OCI-LY3 (cell line): ENCODE data around the gene FZD4.

Source experiments
- H2AFZ ChIP-seq: fragments of 200-600, 300-600 bp; shearing (Covaris generic); 2 replicates; pipeline ENCODE4 v1.6.0; 2014; ENCODE audit warnings: antibody characterized with exemption, low read depth, low read length
- H3K27ac ChIP-seq: fragments of 200-600, 300-600 bp; sonication (generic); 2 replicates; pipeline ENCODE4 v1.5.1; 2014; ENCODE audit warnings: mild to moderate bottlenecking, low read length, moderate library complexity, mixed read lengths
- H3K27me3 ChIP-seq: fragments of 200-600, 300-600 bp; sonication (generic); 2 replicates; pipeline ENCODE4 v1.6.1; 2014; ENCODE audit warnings: low read depth, low read length, mixed read lengths
- H3K36me3 ChIP-seq: fragments of 200-600, 300-600 bp; sonication (generic); replicated peaks from 2 replicates; pipeline ENCODE3; 2014; ENCODE audit warnings: low read depth, low read length, mixed read lengths
- H3K4me1 ChIP-seq: fragments of 300-600, 200-600 bp; sonication (generic); 2 replicates; pipeline ENCODE4 v1.6.1; 2014; ENCODE audit warnings: low read length, mixed read lengths
- H3K4me2 ChIP-seq: fragments of 200-600, 300-600 bp; sonication (generic); 2 replicates; pipeline ENCODE4 v1.6.1; 2014; ENCODE audit warnings: low read length, mixed read lengths
- H3K4me3 ChIP-seq: fragments of 300-600, 200-600 bp; sonication (generic); 2 replicates; pipeline ENCODE4 v1.5.1; 2014; ENCODE audit warnings: antibody characterized with exemption, mild to moderate bottlenecking, low read length, moderate library complexity
- H3K79me2 ChIP-seq: fragments of 300-600, 200-600 bp; shearing (Covaris generic); 2 replicates; pipeline ENCODE4 v1.6.1; 2014; ENCODE audit warnings: mild to moderate bottlenecking, low read length, mixed read lengths
- H3K9ac ChIP-seq: fragments of 300-600, 200-600 bp; shearing (Covaris generic); 2 replicates; pipeline ENCODE4 v1.6.0; 2014; ENCODE audit warnings: mild to moderate bottlenecking, low read length, moderate library complexity
- H3K9me3 ChIP-seq: fragments of 200-600, 300-600 bp; shearing (Covaris generic); 2 replicates; pipeline ENCODE4 v1.6.1; 2014; ENCODE audit warnings: low read length, mixed read lengths; ENCODE audit not compliant: insufficient read depth
- H4K20me1 ChIP-seq: fragments of 200-600, 300-600 bp; sonication (generic); 2 replicates; pipeline ENCODE4 v1.6.1; 2016; ENCODE audit warnings: low read length, mixed read lengths; ENCODE audit not compliant: insufficient read depth
- CTCF ChIP-seq: fragments of 200-600, 300-600 bp; sonication (generic); IDR thresholded peaks from 2 replicates; pipeline ENCODE4 v1.5.1; 2014; ENCODE audit warnings: antibody characterized with exemption, low read length, low read depth
- EZH2phosphoT487 ChIP-seq: fragments of 200-600 bp; shearing (Covaris generic); IDR thresholded peaks from 2 replicates; pipeline ENCODE4 v1.6.1; 2018; ENCODE audit warnings: antibody characterized with exemption, mixed run types, low read depth

FZD4 gene

GRCh38 chr11:86987679-86988078 lies 32.5 kb upstream of the FZD4 start:
- H4K20me1 ChIP-seq: no peaks in the 10 kb centered on the region
- H3K79me2 ChIP-seq: no peaks in the 10 kb centered on the region
- H3K9me3 ChIP-seq: no peaks in the 10 kb centered on the region
- H3K27me3 ChIP-seq: peaks cover 16% of the 10 kb centered on the region; the same call in 1 of the 2 replicates
- H2AFZ ChIP-seq: no peak overlapping the region
- H3K4me2 ChIP-seq: no peak overlapping the region
- H3K27ac ChIP-seq: no peak overlapping the region
- no peak overlapping the region for H3K9ac ChIP-seq
- H3K36me3 ChIP-seq: no peaks in the 10 kb centered on the region
- TF ChIP-seq CTCF (no peak), EZH2phosphoT487 (no peak)
- H3K4me1 ChIP-seq: no peaks in the 10 kb centered on the region
- no peak overlapping the region for H3K4me3 ChIP-seq

GRCh38 chr11:86984701-86985100 lies 29.5 kb upstream of the FZD4 start:
- Histone ChIP-seq H3K4me1 (no peaks in the 10 kb centered on the region), H4K20me1 (no peaks in the 10 kb centered on the region), H3K4me3 (no peak overlapping the region), H3K27me3 (peaks cover 7% of the 10 kb centered on the region; the same call in 1 of the 2 replicates), H3K4me2 (no peak overlapping the region), H3K27ac (no peak overlapping the region), H3K79me2 (no peaks in the 10 kb centered on the region), H3K36me3 (no peaks in the 10 kb centered on the region), H2AFZ (no peak overlapping the region), H3K9me3 (no peaks in the 10 kb centered on the region), H3K9ac (no peak overlapping the region)
- no peak for TF ChIP-seq CTCF
- no peak for TF ChIP-seq EZH2phosphoT487

- Histone ChIP-seq H2AFZ (no peak overlapping the region), H4K20me1 (no peaks in the 10 kb centered on the region), H3K4me2 (no peak overlapping the region), H3K4me1 (no peaks in the 10 kb centered on the region; the same call in 1 of the 2 replicates), H3K36me3 (no peaks in the 10 kb centered on the region), H3K27ac (no peak overlapping the region), H3K9me3 (no peaks in the 10 kb centered on the region), H3K9ac (no peak overlapping the region), H3K27me3 (no peaks in the 10 kb centered on the region), H3K4me3 (no peak overlapping the region), H3K79me2 (no peaks in the 10 kb centered on the region)
- no peak for TF ChIP-seq EZH2phosphoT487
These were observed 27.9 kb upstream of the FZD4 start for GRCh38 chr11:86983021-86983488.

GRCh38 chr11:86981777-86982540 lies 26.8 kb upstream of the FZD4 start:
- Histone ChIP-seq H2AFZ (no peak overlapping the region), H3K36me3 (no peaks in the 10 kb centered on the region), H3K4me1 (no peaks in the 10 kb centered on the region; the same call in 1 of the 2 replicates), H3K4me2 (no peak overlapping the region), H3K27ac (no peak overlapping the region), H3K9ac (no peak overlapping the region), H3K4me3 (no peak overlapping the region), H4K20me1 (no peaks in the 10 kb centered on the region), H3K27me3 (no peaks in the 10 kb centered on the region), H3K9me3 (no peaks in the 10 kb centered on the region), H3K79me2 (no peaks in the 10 kb centered on the region)
- TF ChIP-seq EZH2phosphoT487 (no peak), CTCF (no peak)
